Astrocyte of the spinal cord (primary cell): Measurements from ENCODE around the gene C11orf52.
"Not testable (repeated sequence)": the region's sequence is repeated elsewhere in the genome, so short reads cannot be mapped to it uniquely, and the experiment has no call there.

Source experiments
- DNase-seq: peaks from one replicate; pipeline ENCODE4 v3.0.0; 2011; ENCODE audit warnings: low read depth, low spot score
- H3K4me3 ChIP-seq: 2 replicates; pipeline ENCODE4 v1.5.1; 2011; ENCODE audit warnings: low read depth, mild to moderate bottlenecking, low read length, moderate library complexity
- in situ Hi-C: cut with HindIII; loops from 2 replicates; pipeline ENCODE4 v1.10.0; 2017; ENCODE audit warnings: low sequenced_read_pairs
- TF ChIP-seq, protein P1 (sequence below): IDR thresholded peaks from 2 replicates; pipeline ENCODE4 v1.5.1; 2012; ENCODE audit warnings: low read depth, mild to moderate bottlenecking, low read length, inconsistent platforms

Gene C11orf52

DNA sequence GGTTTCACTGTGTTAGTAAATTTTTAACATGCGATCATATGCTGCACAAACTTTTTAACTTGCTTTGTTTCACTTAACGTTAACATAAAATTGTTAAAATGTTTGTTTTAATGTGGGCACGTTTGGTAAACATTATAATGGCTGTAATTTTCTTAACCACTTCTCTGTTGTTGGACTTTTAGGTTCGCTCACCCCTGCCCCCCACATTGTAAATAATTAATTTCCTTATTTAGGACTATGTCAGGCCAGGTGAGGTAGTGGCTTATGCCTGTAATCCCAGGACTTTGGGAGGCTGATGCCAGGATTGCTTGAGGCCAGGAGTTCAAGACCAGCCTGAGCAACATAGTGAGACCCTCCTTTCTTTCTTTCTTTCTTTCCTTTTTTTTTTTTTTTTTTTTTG is 11.8 kb downstream of the C11orf52 start:
- in situ Hi-C loops, result no loop called here
- DNase-seq, result no peak
- TF ChIP-seq, protein P1, sequence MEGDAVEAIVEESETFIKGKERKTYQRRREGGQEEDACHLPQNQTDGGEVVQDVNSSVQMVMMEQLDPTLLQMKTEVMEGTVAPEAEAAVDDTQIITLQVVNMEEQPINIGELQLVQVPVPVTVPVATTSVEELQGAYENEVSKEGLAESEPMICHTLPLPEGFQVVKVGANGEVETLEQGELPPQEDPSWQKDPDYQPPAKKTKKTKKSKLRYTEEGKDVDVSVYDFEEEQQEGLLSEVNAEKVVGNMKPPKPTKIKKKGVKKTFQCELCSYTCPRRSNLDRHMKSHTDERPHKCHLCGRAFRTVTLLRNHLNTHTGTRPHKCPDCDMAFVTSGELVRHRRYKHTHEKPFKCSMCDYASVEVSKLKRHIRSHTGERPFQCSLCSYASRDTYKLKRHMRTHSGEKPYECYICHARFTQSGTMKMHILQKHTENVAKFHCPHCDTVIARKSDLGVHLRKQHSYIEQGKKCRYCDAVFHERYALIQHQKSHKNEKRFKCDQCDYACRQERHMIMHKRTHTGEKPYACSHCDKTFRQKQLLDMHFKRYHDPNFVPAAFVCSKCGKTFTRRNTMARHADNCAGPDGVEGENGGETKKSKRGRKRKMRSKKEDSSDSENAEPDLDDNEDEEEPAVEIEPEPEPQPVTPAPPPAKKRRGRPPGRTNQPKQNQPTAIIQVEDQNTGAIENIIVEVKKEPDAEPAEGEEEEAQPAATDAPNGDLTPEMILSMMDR, result no peak
- no peak overlapping the region for H3K4me3 ChIP-seq

DNA sequence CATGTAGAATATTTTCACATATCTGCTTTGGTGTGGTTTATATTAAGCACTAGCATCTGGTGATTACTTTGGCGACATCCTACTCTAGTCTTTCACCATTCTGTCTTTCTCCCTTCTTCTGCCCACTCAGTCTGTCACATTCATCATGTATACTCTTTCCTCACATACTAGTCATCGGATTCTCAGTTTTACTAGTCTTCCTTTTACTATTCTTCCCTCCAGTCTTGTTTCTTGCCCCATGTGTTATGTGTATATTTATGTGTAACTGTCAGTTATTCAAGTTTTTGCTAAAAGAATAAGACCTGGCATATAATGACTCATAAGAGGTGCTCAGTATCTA is 13.9 kb downstream of the C11orf52 start:
- DNase-seq, result no peak
- in situ Hi-C loops, result no loop called here
- TF ChIP-seq, protein P1, result no peak
- no peak overlapping the region for H3K4me3 ChIP-seq

DNA sequence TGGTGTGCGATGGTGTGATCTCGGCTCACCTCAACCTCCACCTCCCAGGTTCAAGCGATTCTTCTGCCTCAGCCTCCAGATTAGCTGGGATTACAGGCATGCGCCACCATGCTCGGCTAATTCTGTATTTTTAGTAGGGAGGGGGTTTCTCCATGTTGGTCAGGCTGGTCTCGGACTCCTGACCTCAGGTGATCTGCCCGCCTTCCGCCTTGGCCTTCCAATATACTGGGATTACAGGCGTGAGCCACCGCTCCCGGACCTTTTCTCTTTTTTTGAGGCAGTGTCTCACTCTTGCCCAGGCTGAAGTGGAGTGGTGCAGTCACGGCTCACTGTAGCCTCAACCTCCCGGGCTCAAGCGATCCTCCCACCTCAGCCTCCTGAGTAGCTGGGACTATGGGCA is 14.5 kb downstream of the C11orf52 start:
- H3K4me3 ChIP-seq, DNase-seq, in situ Hi-C loops: not testable (repeated sequence)

DNA sequence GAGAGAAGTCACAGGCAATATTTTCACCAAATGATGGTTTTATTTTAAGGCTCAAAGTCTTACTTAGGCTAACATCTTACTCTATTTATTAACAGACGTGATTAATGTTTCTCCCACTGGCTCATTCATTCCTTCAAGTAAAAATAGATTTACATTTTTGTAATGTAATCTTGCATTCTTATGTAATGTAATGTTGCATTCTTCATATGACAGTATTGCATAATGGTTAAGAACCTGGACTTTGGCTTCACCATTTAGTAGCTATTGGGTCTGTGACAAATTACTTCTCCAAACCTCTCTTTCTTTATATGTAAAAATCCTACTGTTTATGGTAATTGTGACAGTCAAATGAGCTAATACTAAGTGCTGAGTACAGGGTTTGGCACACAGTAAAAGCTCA is 15.2 kb downstream of the C11orf52 start:
- in situ Hi-C loops, result no loop called here
- no peak for DNase-seq

DNA sequence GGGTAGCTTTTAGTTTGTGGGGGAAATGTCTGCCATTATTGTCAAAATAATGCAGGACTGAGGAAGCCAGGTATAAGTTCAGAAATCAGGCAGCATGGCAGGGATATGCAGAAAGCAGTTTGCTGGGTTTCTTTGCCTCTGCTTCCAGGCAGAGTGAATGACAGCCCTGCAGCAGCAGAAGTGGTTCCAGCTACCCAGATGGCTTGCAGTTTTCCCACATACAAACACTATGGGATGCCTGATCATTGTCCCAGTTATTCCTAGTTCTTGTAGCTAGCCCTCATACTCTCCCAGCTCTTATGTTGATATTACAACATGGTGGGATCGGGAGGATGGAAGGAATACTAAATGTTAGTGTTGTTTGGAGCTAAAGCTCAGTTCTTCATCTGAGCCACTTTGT is 15.6 kb downstream of the C11orf52 start:
- no peak for DNase-seq
- in situ Hi-C loops, result no loop called here
- H3K4me3 ChIP-seq, result no peak overlapping the region
- TF ChIP-seq, protein P1, result no peak

More for the DNA sequence above, 15.2 kb downstream of the C11orf52 start:
- no peak overlapping the region for H3K4me3 ChIP-seq
- TF ChIP-seq, protein P1, result no peak

DNA sequence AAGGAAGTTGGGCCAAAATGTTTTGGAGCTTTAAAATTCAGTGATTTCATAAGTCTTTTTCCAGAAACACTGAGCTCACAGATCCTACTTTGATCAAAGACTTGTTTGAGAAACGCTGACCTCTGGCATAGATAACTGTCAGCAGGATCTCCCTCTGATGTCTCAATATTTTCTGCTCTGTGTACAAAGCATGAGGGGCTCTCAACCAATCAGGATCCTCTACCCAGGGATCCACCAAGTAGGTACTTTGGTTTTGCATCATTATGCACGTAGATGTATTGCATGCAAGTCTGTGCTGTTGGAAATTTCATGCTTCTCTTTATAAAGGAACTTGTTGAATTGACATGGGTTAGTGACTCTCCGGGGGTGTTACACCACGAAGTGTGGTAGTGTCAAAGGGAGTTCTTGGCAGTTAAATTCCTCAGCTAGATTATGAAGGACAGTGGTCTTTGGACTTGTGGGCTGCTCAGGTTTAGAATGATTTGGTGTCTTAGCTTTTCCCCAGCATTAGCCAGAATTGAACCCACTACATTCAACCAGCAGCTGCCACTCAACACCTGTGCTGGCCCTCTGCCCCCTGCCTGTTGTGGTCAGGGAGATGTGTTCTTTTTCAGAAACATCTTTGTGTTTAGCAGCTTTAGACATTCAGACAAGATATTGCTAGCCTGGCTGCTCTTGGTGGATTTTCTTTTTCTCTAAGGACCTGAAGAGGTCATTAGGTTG is 16.8 kb downstream of the C11orf52 start:
- TF ChIP-seq, protein P1, result no peak
- no peak overlapping the region for H3K4me3 ChIP-seq
- DNase-seq, result no peak
- in situ Hi-C loops, result no loop called here

DNA sequence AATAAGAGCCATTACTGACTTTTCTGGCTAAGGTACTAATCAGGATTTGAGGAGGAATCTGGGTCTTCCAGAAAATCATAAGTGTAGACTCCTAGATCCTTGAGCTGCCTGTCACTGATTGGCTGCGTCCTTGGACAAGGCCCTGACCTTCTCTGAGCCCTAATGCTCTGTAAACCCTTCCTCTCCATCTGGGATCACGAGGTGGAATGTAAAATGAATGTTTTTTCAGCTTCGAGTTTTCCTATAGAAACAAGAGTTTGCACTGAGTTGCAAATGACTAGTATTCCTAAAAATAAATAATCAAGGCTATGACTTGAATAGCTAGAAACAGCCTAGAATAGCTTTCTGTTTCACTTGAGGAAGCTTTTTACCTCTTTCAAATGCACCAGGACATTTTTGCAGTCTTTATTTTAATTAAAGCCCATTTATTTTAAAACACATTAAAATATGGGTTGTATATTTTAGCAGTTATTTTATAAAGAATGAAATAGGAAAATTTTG is 17.4 kb downstream of the C11orf52 start:
- peak overlapping the region; percentile 60 for H3K4me3 ChIP-seq
- DNase-seq, result peak; percentile 32
- TF ChIP-seq, protein P1, result no peak
- in situ Hi-C loops, result no loop called here
